MM.1S (cell line): ENCODE results near the gene SOST.

ENCODE experiments used
- DNase-seq: peaks from one replicate; pipeline ENCODE4 v3.0.0-alpha.2; 2015
- H2AFZ ChIP-seq: fragments of 300-600 bp; sonication (generic); 2 replicates; pipeline ENCODE4 v1.6.0; 2016; ENCODE audit warnings: antibody characterized with exemption, low read length
- H3F3A ChIP-seq: fragments of 300-600 bp; sonication (generic); 2 replicates; pipeline ENCODE4 v1.6.1; 2016; ENCODE audit warnings: mild to moderate bottlenecking, antibody characterized with exemption, low read length, moderate library complexity, mixed read lengths; ENCODE audit not compliant: insufficient read depth
- H3K27ac ChIP-seq: fragments of 300-600 bp; sonication (generic); 2 replicates; pipeline ENCODE4 v1.5.1; 2016; ENCODE audit warnings: mild to moderate bottlenecking, low read length
- H3K27me3 ChIP-seq: fragments of 300-600 bp; sonication (generic); replicated peaks from 2 replicates; pipeline ENCODE4 v1.6.0; 2016; ENCODE audit warnings: low read length; ENCODE audit not compliant: insufficient read depth
- H3K36me3 ChIP-seq: fragments of 300-600 bp; sonication (generic); replicated peaks from 2 replicates; pipeline ENCODE4 v1.6.1; 2016; ENCODE audit warnings: mild to moderate bottlenecking, low read length, mixed read lengths; ENCODE audit not compliant: insufficient read depth
- H3K4me1 ChIP-seq: fragments of 300-600 bp; sonication (generic); 2 replicates; pipeline ENCODE4 v1.6.1; 2016; ENCODE audit warnings: low read length, mixed read lengths
- H3K4me2 ChIP-seq: fragments of 300-600 bp; sonication (generic); 2 replicates; pipeline ENCODE4 v1.6.0; 2016; ENCODE audit warnings: low read depth, low read length
- H3K4me3 ChIP-seq: fragments of 300-600 bp; sonication (generic); 2 replicates; pipeline ENCODE4 v1.5.1; 2016; ENCODE audit warnings: low read length, mixed read lengths
- H3K79me2 ChIP-seq: fragments of 300-600 bp; sonication (generic); 2 replicates; pipeline ENCODE4 v1.6.1; 2016; ENCODE audit warnings: mixed run types, low read length, mixed read lengths
- H3K9ac ChIP-seq: fragments of 300-600 bp; sonication (generic); 2 replicates; pipeline ENCODE4 v1.6.1; 2016; ENCODE audit warnings: low read length, mixed read lengths
- H3K9me2 ChIP-seq: fragments of 300-600 bp; sonication (generic); replicated peaks from 2 replicates; pipeline ENCODE4 v1.6.1; 2016; ENCODE audit warnings: mild to moderate bottlenecking, low read length, mixed read lengths; ENCODE audit not compliant: insufficient read depth
- H3K9me3 ChIP-seq: fragments of 300-600 bp; sonication (generic); replicated peaks from 2 replicates; pipeline ENCODE4 v1.6.1; 2016; ENCODE audit warnings: mild to moderate bottlenecking, low read length, mixed read lengths; ENCODE audit not compliant: insufficient read depth
- H4K20me1 ChIP-seq: fragments of 300-600 bp; sonication (generic); 2 replicates; pipeline ENCODE4 v1.6.1; 2016; ENCODE audit warnings: mild to moderate bottlenecking, low read length, moderate library complexity, mixed read lengths; ENCODE audit not compliant: insufficient read depth
- CTCF ChIP-seq: fragments of 300-600 bp; sonication (generic); IDR thresholded peaks from 2 replicates; pipeline ENCODE4 v1.5.1; 2016; ENCODE audit warnings: antibody characterized with exemption, low read length, mixed read lengths
- EZH2 ChIP-seq: fragments of 300-600 bp; sonication (generic); optimal IDR thresholded peaks from 2 replicates; pipeline ENCODE3; 2017; ENCODE audit warnings: low read depth, mild to moderate bottlenecking, antibody characterized with exemption, low read length, mixed read lengths
- EZH2phosphoT487 ChIP-seq: fragments of 300-600 bp; sonication (generic); IDR thresholded peaks from 2 replicates; pipeline ENCODE4 v1.6.1; 2018; ENCODE audit warnings: antibody characterized with exemption, low read length

The SOST gene

GRCh38 chr17:43778337-43779144 is 19.9 kb upstream of the SOST start, which contains the start of gene DUSP3:
Gene DUSP3 (minus strand): TSS chr17:43778977. CDS start chr17:43778924, 53 bp downstream.
- peaks cover 5% of the 10 kb centered on the region; the same call in 1 of the 2 replicates for H3K4me1 ChIP-seq
- H3K27ac ChIP-seq: peak within 1 kb of the TSS; percentile 31; the same call in 1 of the 2 replicates

GRCh38 chr17:43774304-43775250 is 16.0 kb upstream of the SOST start:
- H3K9ac ChIP-seq: no peak overlapping the region
- H4K20me1 ChIP-seq: no peaks in the 10 kb centered on the region
- no peak for DNase-seq
- no peak overlapping the region for H2AFZ ChIP-seq
- H3K4me3 ChIP-seq: no peak overlapping the region
- no peak overlapping the region for H3K4me2 ChIP-seq
- H3K4me1 ChIP-seq: peaks cover 5% of the 10 kb centered on the region; the same call in 1 of the 2 replicates
- H3K9me3 ChIP-seq: no peaks in the 10 kb centered on the region
- TF ChIP-seq EZH2 (no peak), CTCF (no peak)
- no peaks in the 10 kb centered on the region for H3K9me2 ChIP-seq
- no peaks in the 10 kb centered on the region for H3K79me2 ChIP-seq
- no peaks in the 10 kb centered on the region for H3K36me3 ChIP-seq
- H3F3A ChIP-seq: no peaks in the 10 kb centered on the region
- H3K27me3 ChIP-seq: peaks cover 5% of the 10 kb centered on the region
- H3K27ac ChIP-seq: no peak overlapping the region

More at GRCh38 chr17:43778337-43779144, 19.9 kb upstream of the SOST start, which contains the start of gene DUSP3:
- H2AFZ ChIP-seq: peak within 1 kb of the TSS; percentile 85
- no peaks in the 10 kb centered on the region for H3K9me2 ChIP-seq
- H3K4me2 ChIP-seq: peak within 1 kb of the TSS; percentile 97
- peak within 1 kb of the TSS; percentile 79 for H3K9ac ChIP-seq
- H3K27me3 ChIP-seq: peaks cover 45% of the 10 kb centered on the region
- no peaks in the 10 kb centered on the region for H4K20me1 ChIP-seq
- no peaks in the 10 kb centered on the region for H3K79me2 ChIP-seq
- TF ChIP-seq EZH2: no peak
- no peak for TF ChIP-seq CTCF
- no peak for TF ChIP-seq EZH2phosphoT487
- peak; percentile 64 for DNase-seq
- H3K4me3 ChIP-seq: peak within 1 kb of the TSS; percentile 94
- H3K9me3 ChIP-seq: no peaks in the 10 kb centered on the region
- H3K36me3 ChIP-seq: no peaks in the 10 kb centered on the region
- no peaks in the 10 kb centered on the region for H3F3A ChIP-seq

GRCh38 chr17:43772877-43773648 is 14.5 kb upstream of the SOST start:
- no peak overlapping the region for H3K4me2 ChIP-seq

More at GRCh38 chr17:43772877-43773648, 14.5 kb upstream of the SOST start:
- Histone ChIP-seq H4K20me1 (no peaks in the 10 kb centered on the region), H3K4me3 (no peak overlapping the region), H3K9ac (no peak overlapping the region), H3K27ac (no peak overlapping the region), H3K9me2 (no peaks in the 10 kb centered on the region), H2AFZ (no peak overlapping the region), H3F3A (no peaks in the 10 kb centered on the region), H3K79me2 (no peaks in the 10 kb centered on the region), H3K9me3 (no peaks in the 10 kb centered on the region), H3K4me1 (peaks cover 8% of the 10 kb centered on the region), H3K27me3 (no peaks in the 10 kb centered on the region), H3K36me3 (no peaks in the 10 kb centered on the region)
- TF ChIP-seq EZH2phosphoT487 (no peak), CTCF (no peak), EZH2 (no peak)
- no peak for DNase-seq
